Activated CD4-positive, CD25-positive, alpha-beta regulatory T cell treated with anti-CD3 and anti-CD28 coated beads, Interleukin-2, amount 50 U/mL, for 16 hours (primary cell): ENCODE results near the gene TMEM198.

ENCODE experiments used
- DNase-seq: peaks from one replicate; pipeline ENCODE4 v3.0.0-alpha.2; 2020; ENCODE audit warnings: low read depth, low spot score

TMEM198 gene

GRCh38 chr2:219544567-219544966 is 739 bp downstream of the TMEM198 start:
- DNase-seq, result no peak

GRCh38 chr2:219545295-219545942 is 1.6 kb downstream of the TMEM198 start:
- DNase-seq, result no peak

DNA sequence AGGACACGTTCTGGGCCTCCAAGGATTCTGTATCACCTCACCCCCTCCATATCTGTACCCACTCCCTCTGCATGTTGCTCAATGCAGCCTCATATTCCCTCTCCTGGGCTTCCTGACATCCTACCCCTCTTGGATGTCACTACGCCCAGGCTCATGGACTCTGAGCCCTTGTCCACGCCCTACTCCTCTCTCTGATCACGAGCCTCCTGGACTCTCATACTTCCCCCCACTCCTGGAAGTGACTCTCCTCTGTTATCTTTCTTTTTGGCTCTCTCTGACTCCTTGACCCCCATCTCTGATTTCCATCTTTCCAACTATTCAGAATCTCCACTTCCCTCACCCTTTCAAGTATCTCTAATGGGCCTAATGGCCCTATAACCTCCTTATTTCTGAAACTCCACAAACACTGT is 2.1 kb downstream of the TMEM198 start:
- no peak for DNase-seq

DNA sequence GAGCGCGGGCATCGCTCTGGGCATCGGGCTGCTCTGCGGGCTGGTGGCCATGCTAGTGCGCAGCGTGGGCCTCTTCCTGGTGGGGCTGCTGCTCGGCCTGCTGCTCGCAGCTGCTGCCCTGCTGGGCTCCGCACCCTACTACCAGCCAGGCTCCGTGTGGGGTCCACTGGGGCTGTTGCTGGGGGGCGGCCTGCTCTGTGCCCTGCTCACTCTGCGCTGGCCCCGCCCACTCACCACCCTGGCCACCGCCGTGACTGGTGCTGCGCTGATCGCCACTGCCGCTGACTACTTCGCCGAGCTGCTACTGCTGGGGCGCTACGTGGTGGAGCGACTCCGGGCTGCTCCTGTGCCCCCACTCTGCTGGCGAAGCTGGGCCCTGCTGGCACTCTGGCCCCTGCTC is 3.8 kb downstream of the TMEM198 start:
- no peak for DNase-seq

- no peak for DNase-seq
Observed at GRCh38 chr2:219548990-219549389, 5.2 kb downstream of the TMEM198 start.

DNA sequence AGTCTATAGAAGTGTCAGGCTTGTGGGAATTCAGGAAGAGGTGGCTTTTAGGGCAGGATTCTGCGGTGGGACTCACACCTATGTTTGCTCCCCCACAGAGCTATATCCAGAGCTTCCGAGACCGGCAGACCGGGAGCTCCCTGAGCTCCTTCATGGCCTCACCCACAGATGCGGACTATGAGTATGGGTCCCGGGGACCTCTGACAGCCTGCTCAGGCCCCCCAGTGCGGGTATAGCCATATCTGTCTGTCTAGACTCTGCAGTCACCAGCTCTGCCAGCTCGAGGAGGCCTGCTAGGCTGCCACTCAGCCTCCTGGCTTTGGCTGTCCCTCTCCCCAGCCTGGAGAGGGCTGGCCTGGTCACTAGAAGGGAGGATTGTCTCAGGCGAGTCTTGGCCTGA is 5.8 kb downstream of the TMEM198 start:
- DNase-seq, result no peak

DNA sequence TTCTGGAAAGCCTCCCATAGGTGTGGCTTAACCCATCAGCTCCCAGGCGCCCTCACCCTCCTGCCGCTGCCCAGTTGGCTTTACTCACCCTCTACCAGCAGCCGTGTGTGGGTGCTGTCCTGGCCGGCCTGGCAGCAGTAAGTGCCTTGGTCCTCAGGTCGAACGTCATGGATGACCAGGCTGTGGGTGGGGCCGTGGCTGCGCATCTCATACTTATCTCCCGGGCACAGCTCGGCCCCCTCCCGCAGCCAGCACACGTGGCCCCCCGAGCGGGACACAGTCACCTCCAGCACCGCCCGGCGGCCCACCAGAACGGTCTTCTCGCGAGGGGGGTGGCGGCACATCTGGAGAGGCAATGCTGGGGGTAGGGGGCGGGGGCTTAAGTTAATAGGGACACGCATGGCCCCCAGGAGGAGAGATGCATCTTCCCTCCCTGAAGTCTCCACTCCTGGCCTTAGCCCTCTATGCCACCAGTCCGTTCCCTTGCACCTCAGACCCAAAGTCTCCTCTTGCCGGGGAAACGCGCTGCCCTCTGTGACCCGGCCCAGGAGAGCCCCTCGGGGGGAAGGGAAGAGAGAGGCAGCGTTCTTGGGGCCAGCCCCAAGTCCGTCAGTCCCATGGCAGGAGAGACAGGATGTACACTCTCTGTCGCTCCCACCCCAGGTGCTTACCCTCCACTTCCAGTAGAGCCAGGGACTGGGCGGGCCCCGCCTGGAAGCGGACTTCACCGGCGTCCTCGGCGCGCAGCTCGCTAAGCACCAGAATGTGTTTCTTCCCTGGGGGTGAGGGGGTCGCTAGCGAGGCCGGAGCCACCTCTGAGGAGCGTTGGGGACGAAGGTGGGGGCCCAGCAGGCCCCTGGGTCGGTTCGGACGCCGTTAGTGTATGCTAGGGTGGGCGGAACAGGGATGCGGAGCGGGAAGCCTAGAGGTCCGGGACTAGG is 7.9 kb downstream of the TMEM198 start:
- no peak for DNase-seq

DNA sequence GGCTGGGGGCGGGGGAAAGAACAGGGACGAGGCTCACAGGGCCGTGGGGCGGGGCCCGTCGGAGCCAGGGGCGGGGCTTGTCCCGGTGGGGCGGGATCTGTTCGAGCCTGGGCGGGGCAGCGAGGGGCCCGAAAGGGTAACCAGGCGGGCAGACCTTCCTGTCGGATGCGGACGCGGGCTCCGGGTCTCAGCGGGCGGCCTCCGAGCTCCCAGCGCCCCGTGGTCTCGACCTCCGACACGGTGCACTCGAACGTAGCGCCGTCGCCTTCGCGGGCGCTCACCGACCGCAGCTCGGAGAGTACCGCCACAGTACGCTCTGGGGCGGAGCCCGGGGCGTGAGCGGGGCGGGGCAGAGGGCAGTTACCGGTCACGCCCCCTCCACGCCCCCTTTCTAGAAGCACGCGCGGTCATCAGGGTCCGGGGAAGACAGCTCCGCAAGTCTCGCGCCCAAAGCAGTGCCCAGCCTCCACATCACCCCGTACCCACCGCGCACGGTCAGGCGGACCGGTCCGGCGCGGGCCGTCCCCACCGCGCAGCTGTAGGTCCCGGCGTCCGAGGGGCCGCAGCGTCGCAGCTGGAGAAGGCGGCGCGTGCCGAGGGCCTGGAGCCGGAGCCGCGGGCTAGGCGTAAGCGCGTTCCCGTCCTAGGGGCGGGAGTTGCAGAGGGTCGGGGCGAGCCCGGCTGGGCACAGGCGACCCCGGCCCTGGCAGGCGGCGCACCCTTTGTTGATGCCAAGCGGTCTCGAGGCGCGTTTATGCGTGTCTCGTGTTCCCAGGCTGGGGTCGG is 8.7 kb downstream of the TMEM198 start:
- peak; percentile 44 for DNase-seq

DNA sequence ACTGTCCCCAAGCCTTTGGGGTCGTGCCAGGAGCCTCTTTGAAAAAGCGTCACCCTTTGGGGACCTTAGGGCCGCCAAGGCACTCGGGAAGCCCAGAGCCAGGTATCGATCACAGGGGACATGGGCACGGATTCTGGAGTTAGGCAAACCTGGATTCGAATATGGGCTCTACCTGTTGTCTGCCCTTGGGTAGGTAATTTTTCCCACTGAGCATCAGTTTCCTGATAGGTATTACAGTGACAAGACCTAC is 9.3 kb downstream of the TMEM198 start:
- DNase-seq, result no peak

DNA sequence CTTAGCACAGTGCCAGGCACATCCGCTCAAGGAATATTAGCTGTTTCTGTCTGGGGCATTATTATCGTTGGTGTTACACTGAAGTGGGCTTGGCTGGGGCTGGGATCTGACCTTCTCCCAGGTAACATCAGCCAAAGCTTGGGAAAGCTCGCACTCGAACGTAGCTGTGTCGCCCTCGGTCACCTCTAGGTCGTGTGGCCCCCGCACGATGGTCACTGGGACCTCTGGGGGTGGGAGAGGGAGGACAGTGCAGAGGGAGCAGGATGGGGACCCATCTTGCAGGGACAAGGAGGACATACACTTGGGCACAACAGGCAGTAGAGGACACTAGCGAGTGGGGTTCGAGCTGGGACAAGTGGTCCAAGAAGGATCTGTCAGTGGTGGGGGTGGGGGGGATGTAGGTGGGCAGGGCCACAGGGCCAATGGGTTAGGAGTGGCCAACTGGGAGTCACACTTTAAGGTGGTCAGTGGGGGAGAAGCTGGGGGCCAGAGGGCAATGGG is 9.7 kb downstream of the TMEM198 start:
- DNase-seq, result no peak

DNA sequence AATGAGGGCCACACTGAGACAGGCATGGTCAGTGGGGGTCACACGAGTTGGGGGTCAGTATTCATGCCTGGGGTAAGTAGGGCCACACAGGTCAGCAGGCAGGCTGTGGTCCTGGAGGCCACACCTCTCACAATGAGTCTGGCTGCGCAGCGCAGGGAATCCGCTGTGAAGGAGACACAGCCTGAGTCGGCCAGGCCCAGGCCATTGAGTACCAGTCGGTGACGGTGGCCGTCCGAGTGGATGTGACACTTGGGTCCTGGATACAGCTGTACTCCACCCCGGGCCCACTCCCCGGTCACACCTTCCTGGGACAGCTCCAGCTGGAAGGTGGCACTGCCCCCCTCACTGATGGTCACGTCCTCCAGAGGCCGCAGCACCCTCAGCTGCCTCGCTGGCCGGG is 10.5 kb downstream of the TMEM198 start:
- no peak for DNase-seq

GRCh38 chr2:219555956-219556355 is 12.1 kb downstream of the TMEM198 start:
- no peak for DNase-seq

- DNase-seq, result no peak
Observed at GRCh38 chr2:219556413-219556812, 12.6 kb downstream of the TMEM198 start.

DNA sequence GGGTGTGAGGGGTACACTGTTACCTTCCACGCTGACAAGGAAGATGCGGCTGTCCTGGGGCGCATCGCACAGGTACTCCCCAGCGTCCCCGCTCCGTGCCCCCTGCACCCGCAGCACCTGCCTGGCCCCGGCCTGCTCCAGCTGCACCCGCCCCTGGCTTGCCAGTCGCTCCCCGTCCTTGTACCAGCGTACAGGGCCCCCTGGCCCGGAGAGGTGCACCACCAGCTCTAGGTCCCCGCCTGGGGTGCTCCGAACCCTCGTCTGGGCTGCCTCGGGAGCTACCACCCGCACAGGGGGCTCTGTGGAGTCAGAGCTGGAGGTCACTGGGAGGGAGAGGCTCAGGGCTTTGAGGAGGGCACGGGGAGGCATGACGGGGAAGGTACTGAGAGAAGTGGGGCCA is 13.5 kb downstream of the TMEM198 start:
- DNase-seq, result no peak

GRCh38 chr2:219557791-219558785 is 14.3 kb downstream of the TMEM198 start:
- DNase-seq, result no peak

DNA sequence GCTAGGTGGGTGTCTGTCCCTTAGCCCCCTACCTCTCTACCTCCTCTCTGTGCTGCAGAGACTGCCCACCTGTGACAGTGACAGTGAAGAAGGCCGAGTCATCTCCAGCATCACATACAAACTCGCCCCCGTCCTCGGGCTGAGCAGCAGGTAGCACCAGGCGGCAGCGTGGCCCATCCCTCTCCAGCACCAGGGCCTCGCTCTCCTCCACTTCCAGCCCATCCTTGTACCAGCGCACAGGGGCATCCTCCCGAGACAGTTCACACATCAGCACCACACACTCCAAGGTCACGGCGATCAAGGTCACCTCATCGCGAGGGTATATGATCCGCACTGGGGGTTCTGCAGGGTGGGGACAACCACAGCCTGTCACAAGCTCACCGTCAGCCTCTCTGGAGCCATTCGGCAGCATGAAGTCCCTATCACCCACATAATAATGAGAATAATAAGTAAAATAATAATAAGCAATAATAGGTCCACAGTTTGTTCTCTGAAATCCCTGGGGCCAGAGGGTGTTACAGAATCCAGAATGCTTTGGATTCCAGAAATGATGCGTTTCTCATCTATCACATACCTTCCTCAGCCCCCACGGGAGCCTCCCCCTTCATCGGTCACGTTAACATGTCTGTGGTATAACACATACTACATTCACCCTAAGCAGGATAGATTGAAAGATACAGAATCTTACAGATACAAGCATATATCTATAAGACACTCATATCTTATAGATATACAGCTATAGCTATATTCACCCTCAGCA is 15.5 kb downstream of the TMEM198 start:
- no peak for DNase-seq

GRCh38 chr2:219560037-219560892 is 16.4 kb downstream of the TMEM198 start:
- DNase-seq, result no peak

- DNase-seq, result no peak
Observed at GRCh38 chr2:219560893-219561178, 17.0 kb downstream of the TMEM198 start.

DNA sequence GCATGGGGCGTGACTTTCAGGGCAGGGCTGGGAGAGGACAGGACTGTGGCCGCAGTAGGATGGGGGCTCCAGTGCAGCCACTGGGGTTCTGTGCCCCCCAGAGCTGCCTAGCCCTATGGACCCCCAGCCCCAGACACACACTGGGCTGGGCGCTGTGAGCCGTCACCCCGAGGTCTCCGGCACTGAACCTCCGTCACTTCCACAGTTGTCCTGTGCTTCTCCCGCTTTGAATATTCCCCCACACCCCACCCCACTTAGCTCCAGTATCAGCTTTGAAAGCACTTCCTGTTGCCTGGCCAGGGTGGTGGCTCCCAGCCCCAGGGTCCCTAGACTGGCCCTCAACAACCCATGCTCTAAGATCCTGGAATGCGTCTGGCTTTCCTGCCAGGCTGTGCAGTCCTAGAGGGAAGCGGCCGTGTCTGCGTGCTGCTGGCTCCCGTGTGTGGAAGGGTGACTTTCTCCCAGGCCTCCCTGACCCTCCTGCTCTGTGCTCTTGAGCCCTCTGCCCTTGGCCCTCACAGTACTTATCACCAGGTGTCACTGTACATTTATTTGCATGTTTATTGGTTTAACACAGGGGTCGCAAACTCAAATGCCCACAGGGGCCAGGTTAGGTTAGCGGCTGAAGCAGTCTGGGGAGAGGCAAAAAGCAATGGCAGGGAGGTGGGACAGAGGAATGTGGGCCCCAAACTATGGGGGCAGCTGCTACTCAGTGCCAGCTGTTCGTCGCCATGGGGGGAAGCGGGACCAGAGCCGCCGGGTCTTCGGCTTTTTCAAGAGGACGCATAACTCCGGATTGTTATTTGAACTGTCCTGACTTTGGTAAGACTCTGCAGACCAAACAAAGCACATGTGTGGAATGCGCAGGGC is 17.6 kb downstream of the TMEM198 start:
- DNase-seq, result no peak
